ENCODE results near the gene RRP9. TPM values are rescaled to one million over a fixed set of nuclear protein-coding genes. Genes with fewer than 3 reads are reported as not detected.

RRP9 gene
- total RNA-seq, 1 experiment from 2014 or later: 49.9 TPM

GRCh38 chr3:51983578-51984268, 42.0 kb upstream of the RRP9 start (continued):
- no peak for TF ChIP-seq AFF4 (CRISPR knock-in tag; IDR thresholded peaks at IDR 0.05; ENCODE audit: borderline replicate concordance)
- no peak for TF ChIP-seq ZNF138 (CRISPR knock-in tag; conservative IDR thresholded peaks at IDR 0.05)
- TF ChIP-seq ZNF423 (CRISPR knock-in tag; IDR thresholded peaks at IDR 0.05): no peak

DNA sequence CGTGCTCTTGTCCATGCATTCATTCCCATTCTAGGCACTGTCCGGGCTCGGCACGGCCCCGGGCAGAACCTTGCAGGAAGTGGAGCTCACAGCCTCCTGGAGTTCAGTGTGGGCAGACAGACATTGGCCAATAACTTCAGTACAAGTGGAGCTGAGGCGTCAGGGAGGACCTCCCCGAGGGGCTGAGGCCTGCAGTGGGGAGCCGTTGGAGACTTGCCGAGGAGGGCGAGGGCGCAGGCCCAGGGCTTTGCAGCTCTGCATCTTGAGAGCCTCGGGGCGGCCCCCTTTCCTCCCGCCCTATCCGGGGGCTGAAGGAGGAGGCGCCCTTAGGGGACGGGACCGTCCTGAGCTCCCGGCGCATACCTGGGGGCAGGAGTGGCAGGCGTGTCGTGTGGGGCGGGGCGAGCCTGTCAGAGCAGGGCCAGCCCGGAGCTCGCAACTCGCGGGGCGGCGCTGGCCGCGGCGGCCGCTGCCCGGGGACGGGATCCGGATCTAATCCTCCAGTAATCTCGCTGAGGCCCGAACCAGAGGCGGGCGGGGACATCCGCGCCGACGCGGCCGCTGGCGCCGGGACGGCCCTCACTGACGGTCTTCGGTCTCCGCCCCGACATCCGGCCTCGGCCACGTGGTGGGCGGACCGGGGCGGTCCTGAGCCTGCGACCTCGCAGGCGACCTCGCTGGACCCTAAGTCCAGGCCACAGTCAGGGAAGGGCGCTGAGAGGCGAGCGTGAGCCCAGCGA, 41.3 kb upstream of the RRP9 start, which contains the start of gene ACY1:
Gene ACY1 (plus strand): TSS at position 698 of the 740 bp plus-strand sequence. CDS start 530 bp downstream, outside the sequence.
- peak within 1 kb of the TSS; percentile 84 for H3K4me3 Mint-ChIP-seq
- peak within 1 kb of the TSS; percentile 96 for H3K27ac Mint-ChIP-seq
- POLR2A ChIA-PET: interaction anchor here (0.8 to 2.4 kb wide), 10 partner anchors 9 to 172 kb away, joined by 3 to 23 read pairs (median 6); partner anchors contain the start of genes ABHD14B, PCBP4, POC1A and RPL29
- DNase-seq (ENCODE audit: low spot score) (peak; percentile 85), ATAC-seq (peak; percentile 78)
- peaks cover 2% of the 10 kb centered on the region; the same call in 1 of the 2 replicates for H3K36me3 Mint-ChIP-seq
- peaks cover 21% of the 10 kb centered on the region for H3K4me1 Mint-ChIP-seq
- H3K9me3 Mint-ChIP-seq: no peaks in the 10 kb centered on the region
- CTCF ChIA-PET: interaction anchor here (1.0 to 4.4 kb wide), 27 partner anchors 9 to 402 kb away, joined by 3 to 60 read pairs (median 5); partner anchors contain the start of genes ABHD14A, ABHD14B, DUSP7 and GPR62
- H3K27me3 Mint-ChIP-seq (ENCODE audit: low read depth): peaks cover 3% of the 10 kb centered on the region; the same call in 1 of the 2 replicates
- TF ChIP-seq, protein P1, sequence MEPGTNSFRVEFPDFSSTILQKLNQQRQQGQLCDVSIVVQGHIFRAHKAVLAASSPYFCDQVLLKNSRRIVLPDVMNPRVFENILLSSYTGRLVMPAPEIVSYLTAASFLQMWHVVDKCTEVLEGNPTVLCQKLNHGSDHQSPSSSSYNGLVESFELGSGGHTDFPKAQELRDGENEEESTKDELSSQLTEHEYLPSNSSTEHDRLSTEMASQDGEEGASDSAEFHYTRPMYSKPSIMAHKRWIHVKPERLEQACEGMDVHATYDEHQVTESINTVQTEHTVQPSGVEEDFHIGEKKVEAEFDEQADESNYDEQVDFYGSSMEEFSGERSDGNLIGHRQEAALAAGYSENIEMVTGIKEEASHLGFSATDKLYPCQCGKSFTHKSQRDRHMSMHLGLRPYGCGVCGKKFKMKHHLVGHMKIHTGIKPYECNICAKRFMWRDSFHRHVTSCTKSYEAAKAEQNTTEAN (CRISPR knock-in tag; IDR thresholded peaks at IDR 0.05): no peak
- no peak for TF ChIP-seq CREB1 (CRISPR knock-in tag; IDR thresholded peaks at IDR 0.05)
- peak; percentile 17; the same call in 1 of the 2 replicates for TF ChIP-seq MYBL2 (CRISPR knock-in tag; IDR thresholded peaks at IDR 0.05)
- TF ChIP-seq, protein P2, sequence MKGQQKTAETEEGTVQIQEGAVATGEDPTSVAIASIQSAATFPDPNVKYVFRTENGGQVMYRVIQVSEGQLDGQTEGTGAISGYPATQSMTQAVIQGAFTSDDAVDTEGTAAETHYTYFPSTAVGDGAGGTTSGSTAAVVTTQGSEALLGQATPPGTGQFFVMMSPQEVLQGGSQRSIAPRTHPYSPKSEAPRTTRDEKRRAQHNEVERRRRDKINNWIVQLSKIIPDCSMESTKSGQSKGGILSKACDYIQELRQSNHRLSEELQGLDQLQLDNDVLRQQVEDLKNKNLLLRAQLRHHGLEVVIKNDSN (CRISPR knock-in tag; IDR thresholded peaks at IDR 0.05): peak; percentile 93
- TF ChIP-seq, protein P3, sequence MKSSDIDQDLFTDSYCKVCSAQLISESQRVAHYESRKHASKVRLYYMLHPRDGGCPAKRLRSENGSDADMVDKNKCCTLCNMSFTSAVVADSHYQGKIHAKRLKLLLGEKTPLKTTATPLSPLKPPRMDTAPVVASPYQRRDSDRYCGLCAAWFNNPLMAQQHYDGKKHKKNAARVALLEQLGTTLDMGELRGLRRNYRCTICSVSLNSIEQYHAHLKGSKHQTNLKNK (CRISPR knock-in tag; IDR thresholded peaks at IDR 0.05): 0 out of 2 replicates have a peak, but pooled peaks have one; percentile 53
- TF ChIP-seq KAT7 (CRISPR knock-in tag; IDR thresholded peaks at IDR 0.05; ENCODE audit: borderline replicate concordance): 0 out of 2 replicates have a peak, but pooled peaks have one; percentile 47
- TF ChIP-seq IRF1 (CRISPR knock-in tag; IDR thresholded peaks at IDR 0.05): 0 out of 2 replicates have a peak, but pooled peaks have one; percentile 62
- TF ChIP-seq TP53 (CRISPR knock-in tag; IDR thresholded peaks at IDR 0.05): no peak
- TF ChIP-seq JUN (CRISPR knock-in tag; IDR thresholded peaks at IDR 0.05): peak; percentile 39; the same call in 1 of the 2 replicates
- TF ChIP-seq NFE2L1 (CRISPR knock-in tag; IDR thresholded peaks at IDR 0.05): peak; percentile 32; the same call in 1 of the 2 replicates
- TF ChIP-seq, protein P4, sequence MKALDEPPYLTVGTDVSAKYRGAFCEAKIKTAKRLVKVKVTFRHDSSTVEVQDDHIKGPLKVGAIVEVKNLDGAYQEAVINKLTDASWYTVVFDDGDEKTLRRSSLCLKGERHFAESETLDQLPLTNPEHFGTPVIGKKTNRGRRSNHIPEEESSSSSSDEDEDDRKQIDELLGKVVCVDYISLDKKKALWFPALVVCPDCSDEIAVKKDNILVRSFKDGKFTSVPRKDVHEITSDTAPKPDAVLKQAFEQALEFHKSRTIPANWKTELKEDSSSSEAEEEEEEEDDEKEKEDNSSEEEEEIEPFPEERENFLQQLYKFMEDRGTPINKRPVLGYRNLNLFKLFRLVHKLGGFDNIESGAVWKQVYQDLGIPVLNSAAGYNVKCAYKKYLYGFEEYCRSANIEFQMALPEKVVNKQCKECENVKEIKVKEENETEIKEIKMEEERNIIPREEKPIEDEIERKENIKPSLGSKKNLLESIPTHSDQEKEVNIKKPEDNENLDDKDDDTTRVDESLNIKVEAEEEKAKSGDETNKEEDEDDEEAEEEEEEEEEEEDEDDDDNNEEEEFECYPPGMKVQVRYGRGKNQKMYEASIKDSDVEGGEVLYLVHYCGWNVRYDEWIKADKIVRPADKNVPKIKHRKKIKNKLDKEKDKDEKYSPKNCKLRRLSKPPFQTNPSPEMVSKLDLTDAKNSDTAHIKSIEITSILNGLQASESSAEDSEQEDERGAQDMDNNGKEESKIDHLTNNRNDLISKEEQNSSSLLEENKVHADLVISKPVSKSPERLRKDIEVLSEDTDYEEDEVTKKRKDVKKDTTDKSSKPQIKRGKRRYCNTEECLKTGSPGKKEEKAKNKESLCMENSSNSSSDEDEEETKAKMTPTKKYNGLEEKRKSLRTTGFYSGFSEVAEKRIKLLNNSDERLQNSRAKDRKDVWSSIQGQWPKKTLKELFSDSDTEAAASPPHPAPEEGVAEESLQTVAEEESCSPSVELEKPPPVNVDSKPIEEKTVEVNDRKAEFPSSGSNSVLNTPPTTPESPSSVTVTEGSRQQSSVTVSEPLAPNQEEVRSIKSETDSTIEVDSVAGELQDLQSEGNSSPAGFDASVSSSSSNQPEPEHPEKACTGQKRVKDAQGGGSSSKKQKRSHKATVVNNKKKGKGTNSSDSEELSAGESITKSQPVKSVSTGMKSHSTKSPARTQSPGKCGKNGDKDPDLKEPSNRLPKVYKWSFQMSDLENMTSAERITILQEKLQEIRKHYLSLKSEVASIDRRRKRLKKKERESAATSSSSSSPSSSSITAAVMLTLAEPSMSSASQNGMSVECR (CRISPR knock-in tag; IDR thresholded peaks at IDR 0.05; ENCODE audit: borderline replicate concordance): peak; percentile 84; the same call in 1 of the 2 replicates
- TF ChIP-seq, protein P5, sequence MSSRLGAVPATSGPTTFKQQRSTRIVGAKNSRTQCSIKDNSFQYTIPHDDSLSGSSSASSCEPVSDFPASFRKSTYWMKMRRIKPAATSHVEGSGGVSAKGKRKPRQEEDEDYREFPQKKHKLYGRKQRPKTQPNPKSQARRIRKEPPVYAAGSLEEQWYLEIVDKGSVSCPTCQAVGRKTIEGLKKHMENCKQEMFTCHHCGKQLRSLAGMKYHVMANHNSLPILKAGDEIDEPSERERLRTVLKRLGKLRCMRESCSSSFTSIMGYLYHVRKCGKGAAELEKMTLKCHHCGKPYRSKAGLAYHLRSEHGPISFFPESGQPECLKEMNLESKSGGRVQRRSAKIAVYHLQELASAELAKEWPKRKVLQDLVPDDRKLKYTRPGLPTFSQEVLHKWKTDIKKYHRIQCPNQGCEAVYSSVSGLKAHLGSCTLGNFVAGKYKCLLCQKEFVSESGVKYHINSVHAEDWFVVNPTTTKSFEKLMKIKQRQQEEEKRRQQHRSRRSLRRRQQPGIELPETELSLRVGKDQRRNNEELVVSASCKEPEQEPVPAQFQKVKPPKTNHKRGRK (CRISPR knock-in tag; IDR thresholded peaks at IDR 0.05; ENCODE audit: borderline replicate concordance): no peak
- TF ChIP-seq, protein P6, sequence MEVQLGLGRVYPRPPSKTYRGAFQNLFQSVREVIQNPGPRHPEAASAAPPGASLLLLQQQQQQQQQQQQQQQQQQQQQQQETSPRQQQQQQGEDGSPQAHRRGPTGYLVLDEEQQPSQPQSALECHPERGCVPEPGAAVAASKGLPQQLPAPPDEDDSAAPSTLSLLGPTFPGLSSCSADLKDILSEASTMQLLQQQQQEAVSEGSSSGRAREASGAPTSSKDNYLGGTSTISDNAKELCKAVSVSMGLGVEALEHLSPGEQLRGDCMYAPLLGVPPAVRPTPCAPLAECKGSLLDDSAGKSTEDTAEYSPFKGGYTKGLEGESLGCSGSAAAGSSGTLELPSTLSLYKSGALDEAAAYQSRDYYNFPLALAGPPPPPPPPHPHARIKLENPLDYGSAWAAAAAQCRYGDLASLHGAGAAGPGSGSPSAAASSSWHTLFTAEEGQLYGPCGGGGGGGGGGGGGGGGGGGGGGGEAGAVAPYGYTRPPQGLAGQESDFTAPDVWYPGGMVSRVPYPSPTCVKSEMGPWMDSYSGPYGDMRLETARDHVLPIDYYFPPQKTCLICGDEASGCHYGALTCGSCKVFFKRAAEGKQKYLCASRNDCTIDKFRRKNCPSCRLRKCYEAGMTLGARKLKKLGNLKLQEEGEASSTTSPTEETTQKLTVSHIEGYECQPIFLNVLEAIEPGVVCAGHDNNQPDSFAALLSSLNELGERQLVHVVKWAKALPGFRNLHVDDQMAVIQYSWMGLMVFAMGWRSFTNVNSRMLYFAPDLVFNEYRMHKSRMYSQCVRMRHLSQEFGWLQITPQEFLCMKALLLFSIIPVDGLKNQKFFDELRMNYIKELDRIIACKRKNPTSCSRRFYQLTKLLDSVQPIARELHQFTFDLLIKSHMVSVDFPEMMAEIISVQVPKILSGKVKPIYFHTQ (CRISPR knock-in tag; IDR thresholded peaks at IDR 0.05): no peak

Measured in WTC11 (cell line).